T-helper 1 cell (primary cell): ENCODE data around the gene PTCD3.

Experiments
- DNase-seq, 5 donors: peaks; one replicate each; pipeline ENCODE4 v3.0.0-alpha.2; 2012 to 2020

Gene PTCD3

GRCh38 chr2:86082756-86083155 lies 23.3 kb upstream of the PTCD3 start:
- DNase-seq: no peak

GRCh38 chr2:86087936-86088850 lies 17.8 kb upstream of the PTCD3 start:
- no peak for DNase-seq

GRCh38 chr2:86094229-86094628 lies 11.8 kb upstream of the PTCD3 start:
- DNase-seq: no peak

GRCh38 chr2:86097114-86097896 lies 8.7 kb upstream of the PTCD3 start:
- no peak for DNase-seq

- DNase-seq: no peak
Observed at GRCh38 chr2:86097913-86098312, 8.1 kb upstream of the PTCD3 start.

GRCh38 chr2:86102157-86102556 lies 3.9 kb upstream of the PTCD3 start:
- no peak for DNase-seq

GRCh38 chr2:86105252-86105968 lies 625 bp upstream of the PTCD3 start, which contains the start of gene POLR1A:
POLR1A (minus strand) TSS chr2:86105886; CDS start chr2:86105776, 110 bp downstream.
- peak; percentile 62 to 92 (median 71) for DNase-seq

- DNase-seq: peak in 1 of 5 donors; percentile 40
Observed at GRCh38 chr2:86107031-86107430, 996 bp downstream of the PTCD3 start.

- no peak for DNase-seq
Observed at GRCh38 chr2:86118130-86118529, 12.1 kb downstream of the PTCD3 start.

GRCh38 chr2:86123328-86123925 lies 17.4 kb downstream of the PTCD3 start:
- no peak for DNase-seq

GRCh38 chr2:86124683-86125082 lies 18.6 kb downstream of the PTCD3 start:
- DNase-seq: no peak

- DNase-seq: no peak
Observed at GRCh38 chr2:86134709-86135108, 28.7 kb downstream of the PTCD3 start.

GRCh38 chr2:86135653-86136052 lies 29.6 kb downstream of the PTCD3 start:
- DNase-seq: no peak

GRCh38 chr2:86136141-86136540 lies 30.1 kb downstream of the PTCD3 start:
- no peak for DNase-seq

GRCh38 chr2:86138736-86139625 lies 32.9 kb downstream of the PTCD3 start:
- no peak for DNase-seq

GRCh38 chr2:86139981-86140380 lies 33.9 kb downstream of the PTCD3 start:
- no peak for DNase-seq

GRCh38 chr2:86140969-86141392 lies 34.9 kb downstream of the PTCD3 start:
- no peak for DNase-seq

GRCh38 chr2:86142436-86143257 lies 36.6 kb downstream of the PTCD3 start:
- DNase-seq: no peak

- DNase-seq: no peak
Observed at GRCh38 chr2:86143307-86143706, 37.3 kb downstream of the PTCD3 start.

GRCh38 chr2:86143926-86144685 lies 38.1 kb downstream of the PTCD3 start:
- DNase-seq: no peak
